ENCODE results near the gene FATE1.

DNA sequence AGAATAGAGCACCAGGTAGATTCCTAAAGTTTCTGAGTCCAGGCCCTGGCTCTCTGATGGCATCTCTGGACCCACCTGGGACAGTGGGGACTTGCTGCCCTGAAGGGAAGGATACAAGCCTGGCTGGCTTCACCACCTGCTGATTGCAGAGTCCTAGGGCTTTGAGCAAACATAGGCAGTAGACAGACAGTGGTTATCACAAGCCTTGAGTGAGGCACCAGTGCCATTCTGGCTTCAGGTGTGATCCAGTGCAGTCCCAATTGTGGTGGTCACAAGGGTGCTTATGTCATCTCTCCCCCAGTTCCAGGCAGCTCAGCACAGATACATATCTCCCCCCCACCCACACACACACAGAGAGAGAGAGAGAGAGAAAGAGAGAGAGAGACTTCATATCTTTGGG, 27.1 kb upstream of the FATE1 start:
- no peak for TF ChIP-seq CTCF (IDR thresholded peaks at IDR 0.05)
- no peak for TF ChIP-seq POLR2AphosphoS5 (IDR thresholded peaks at IDR 0.05)
- TF ChIP-seq EP300 (IDR thresholded peaks at IDR 0.05), result no peak
